Germinal center (tissue), 1 donor: ENCODE measurements around the gene ITPR2.
"Not testable (repeated sequence)": the region's sequence is repeated elsewhere in the genome, so short reads cannot be mapped to it uniquely, and the experiment has no call there.

Experiments used
- DNase-seq: peaks from one replicate; pipeline ENCODE4 v3.0.0; 2012; ENCODE audit warnings: mixed read lengths, low spot score

ITPR2 gene

DNA sequence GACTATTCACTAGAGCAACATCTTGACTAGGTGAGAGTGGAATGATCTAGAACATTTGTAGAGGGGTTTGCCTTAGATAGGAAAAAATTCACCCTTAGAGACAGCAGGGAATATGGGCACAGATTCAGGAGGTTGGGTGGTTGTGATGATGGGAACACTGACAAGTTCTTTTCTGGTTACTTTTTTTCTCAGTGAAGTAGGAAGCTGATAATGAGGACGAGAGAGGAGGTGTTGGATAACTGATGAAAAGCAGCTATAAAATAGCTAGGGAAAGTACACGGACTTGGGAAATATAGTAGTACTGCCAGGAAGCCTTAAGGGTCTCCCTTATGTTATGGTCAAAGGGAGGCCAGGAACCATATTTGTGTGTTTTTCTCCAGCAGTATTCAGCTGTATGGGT, 387.1 kb downstream of the ITPR2 start:
- DNase-seq = no peak

- DNase-seq = no peak
Observed at GRCh38 chr12:26443309-26443708, 389.7 kb downstream of the ITPR2 start.

DNA sequence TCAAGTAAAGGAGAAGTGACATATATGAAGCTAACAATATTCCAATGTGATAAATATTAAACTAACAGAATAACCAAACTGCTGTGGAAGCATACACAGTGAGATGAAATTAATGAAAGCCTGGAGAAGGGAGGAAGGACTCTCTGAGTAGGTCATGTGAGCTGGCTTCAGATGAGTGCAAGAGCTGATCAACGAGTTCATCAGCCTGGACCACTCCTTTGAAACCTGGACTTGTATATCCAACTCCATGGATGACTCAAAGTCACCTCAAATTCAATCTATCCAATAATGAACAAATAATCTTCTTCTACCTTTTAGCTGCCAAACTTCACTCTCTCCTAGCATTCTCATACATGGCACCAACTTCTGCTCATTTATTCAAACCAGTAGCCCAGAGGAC, 391.6 kb downstream of the ITPR2 start:
- DNase-seq = no peak

DNA sequence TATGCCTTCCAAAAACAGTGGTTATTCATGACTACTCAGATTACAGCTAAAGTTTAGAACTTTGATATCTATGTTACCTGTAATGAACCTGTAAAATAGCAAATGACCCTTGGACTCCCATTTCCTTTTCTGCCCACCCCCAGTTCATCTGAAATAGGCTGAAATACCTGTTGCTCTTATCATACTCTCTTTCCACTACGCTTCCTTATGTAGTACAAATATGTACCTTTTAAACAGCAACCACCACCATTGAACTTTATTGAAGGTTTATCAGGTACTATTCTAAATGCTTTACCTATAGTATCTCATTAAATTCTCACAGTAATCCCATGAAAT, 398.0 kb downstream of the ITPR2 start:
- DNase-seq = no peak

- DNase-seq = peak; percentile 61
Observed at GRCh38 chr12:26434299-26435068, 398.5 kb downstream of the ITPR2 start.

GRCh38 chr12:26433701-26434100, 399.3 kb downstream of the ITPR2 start:
- DNase-seq = not testable (repeated sequence)

DNA sequence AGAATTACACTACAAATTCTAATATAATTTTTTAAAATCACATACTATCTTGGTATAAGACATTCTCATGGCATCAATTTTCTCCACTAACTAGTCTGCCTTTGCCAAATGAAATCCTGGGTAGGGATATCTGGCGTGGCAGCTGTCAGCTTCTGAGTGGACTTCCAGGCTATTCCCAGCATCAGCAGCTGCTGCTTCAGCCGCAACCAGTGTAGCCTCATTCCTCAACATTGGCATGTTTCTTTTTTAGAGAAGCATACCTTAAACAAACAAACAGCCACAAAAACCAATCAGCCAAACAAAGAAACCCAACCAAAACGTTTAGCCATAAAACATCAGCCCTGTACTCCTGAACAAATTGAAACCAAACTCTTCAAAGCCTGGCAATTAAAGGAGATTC, 401.8 kb downstream of the ITPR2 start:
- DNase-seq = no peak

- not testable (repeated sequence) for DNase-seq
Observed at GRCh38 chr12:26430596-26430995, 402.4 kb downstream of the ITPR2 start.

GRCh38 chr12:26429070-26429691, 403.8 kb downstream of the ITPR2 start:
- DNase-seq = no peak

- no peak for DNase-seq
Observed at GRCh38 chr12:26428420-26428819, 404.6 kb downstream of the ITPR2 start.

GRCh38 chr12:26426652-26427051, 406.3 kb downstream of the ITPR2 start:
- DNase-seq = no peak

DNA sequence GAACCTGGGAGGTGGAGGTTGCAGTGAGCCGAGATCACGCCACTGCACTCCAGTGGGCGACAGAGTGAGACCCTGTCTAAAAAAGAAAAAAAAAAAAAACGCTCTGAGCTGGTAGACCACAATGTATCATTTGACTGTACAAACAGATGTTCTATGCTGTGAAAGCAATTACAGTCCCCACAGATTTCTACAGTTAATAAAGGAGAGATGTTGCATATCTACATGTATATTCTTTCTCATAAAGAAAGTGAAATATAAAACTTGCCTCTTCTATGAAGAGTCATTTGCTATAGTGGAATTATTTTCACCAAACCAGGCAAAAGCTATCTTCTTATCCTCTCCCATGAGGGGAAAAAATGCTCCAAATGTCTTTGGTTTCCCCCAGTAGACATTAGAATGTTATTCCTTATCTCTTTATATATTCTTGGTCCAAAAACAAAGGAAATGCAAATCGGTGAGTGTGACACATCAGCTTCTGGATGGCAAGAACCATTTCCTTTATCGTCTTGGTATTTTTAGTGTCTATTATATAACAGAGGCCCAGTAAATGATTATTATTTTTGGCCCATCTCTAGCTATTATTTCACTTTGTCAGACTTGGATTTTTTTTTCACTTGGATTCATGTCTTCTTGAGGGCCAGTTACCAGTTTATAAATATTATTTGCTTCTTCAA, 407.3 kb downstream of the ITPR2 start:
- DNase-seq = no peak

DNA sequence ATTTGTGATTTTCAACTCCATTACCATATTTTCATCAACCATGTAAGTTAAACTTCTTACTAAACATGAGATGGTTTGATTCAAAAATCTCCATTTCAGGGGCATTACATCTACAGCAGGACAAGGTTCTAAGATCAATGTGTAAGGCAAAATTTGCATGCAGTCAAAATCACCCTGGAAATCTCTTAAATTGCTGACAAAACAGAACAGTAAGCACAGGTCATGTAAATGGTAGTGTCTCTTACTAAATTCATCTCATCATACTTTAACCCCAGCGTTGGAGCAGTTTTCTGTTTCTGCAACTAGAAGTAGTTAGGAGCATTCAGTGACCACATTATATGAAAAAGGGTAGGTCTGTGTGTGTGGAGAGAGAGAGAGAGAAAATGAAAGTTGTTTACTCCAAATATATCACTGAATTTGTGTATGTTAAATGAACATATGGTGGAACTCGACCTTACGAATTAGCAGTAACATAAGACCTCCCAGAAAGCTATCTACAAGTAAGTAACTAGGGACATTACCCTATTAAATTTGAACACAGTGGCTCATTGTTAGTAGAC, 410.1 kb downstream of the ITPR2 start:
- no peak for DNase-seq

- DNase-seq = no peak
Observed at GRCh38 chr12:26416550-26416949, 416.4 kb downstream of the ITPR2 start.

DNA sequence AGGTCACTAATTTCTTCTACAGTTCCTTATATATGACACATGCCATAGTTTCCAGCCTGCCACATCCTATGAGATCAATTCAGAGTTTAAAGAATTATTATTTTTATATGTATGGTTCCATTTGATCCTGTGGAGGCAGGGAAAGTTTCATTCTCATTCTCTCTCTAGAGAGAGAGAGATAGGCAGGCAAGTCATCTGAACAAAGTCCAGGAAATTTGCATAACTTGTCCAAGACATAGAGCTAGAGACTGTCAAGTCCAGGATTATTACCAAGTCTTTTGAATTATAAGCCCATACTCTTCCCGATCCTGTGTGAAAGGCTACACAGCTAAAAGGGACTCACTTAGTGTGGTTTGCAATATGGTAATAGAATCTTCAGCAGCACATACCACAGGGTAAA, 422.3 kb downstream of the ITPR2 start:
- DNase-seq = no peak

DNA sequence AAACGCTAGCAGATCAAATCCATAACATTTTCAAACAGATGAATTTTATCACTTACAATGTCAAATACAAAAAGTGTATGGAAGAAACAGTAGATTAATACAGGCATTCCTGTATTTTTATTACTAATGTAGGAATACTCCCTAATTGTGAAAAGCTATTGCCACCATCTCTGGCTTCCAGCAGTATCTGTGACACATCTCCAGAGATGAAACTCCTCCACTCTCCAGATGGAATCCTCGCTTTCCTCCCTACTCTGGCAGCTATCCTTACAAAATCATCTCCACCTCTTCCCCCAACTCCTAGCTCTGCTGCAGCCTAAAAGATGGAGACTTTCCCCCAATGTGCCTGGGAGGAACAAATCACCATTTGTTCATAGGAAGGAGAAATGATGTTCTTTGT, 426.2 kb downstream of the ITPR2 start:
- DNase-seq = no peak

DNA sequence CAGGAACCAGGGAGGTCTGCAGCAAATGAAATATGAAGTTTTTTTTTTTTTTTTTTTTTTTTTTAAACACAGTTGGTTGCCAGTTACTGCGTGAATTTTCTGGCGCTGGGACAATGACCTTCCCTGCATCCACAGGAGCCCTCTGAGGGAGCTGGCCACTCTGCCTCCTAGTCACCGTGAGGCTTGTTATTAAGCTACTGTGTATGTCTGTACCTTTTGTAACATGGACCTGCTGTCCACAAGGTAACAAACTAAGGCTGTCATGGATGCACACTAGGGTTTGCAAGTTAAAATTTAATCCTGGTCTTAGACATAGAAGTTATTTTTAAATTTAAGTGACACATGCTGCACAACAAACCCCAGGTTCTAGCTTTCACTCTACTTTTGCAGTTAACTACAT, 426.6 kb downstream of the ITPR2 start:
- no peak for DNase-seq

GRCh38 chr12:26403601-26404000, 429.4 kb downstream of the ITPR2 start:
- DNase-seq = no peak

DNA sequence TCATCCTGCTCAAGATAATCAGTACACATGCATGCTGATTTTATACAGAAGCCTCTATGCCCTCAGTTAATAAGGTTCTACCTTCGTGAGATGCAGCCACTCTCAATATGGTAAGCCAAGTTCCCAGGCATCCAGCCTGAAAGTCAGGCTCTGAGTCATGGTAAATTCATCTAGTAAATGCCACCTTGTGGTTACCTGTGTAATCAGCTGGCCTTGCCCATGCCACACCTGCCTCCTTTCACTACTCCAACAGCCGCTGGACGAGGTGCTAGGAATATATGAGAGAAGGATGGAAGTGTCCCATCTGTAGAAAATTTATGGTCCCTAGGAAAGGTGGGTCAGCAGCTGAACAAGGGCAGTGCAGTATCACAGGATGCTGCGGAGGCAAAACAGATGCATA, 430.3 kb downstream of the ITPR2 start:
- DNase-seq = peak; percentile 8

DNA sequence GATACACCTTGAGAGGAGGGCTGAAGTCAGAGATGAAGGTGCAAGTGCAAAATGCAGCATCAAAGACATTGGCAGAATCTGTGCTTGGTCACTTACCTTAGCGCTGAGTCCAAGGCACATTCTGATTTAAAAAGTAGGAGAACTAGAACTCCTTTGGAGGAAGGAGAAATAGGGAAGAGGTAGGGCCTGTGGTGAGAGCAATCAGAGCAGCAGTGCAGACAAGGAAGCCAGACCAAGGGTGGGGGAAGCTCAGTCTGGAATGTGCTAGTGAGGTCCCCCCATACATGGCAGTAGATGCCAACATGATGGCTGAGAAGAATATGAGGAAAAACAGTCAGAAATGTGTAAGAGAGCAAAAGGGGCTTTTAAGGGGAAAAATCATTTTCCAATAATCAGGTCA, 431.1 kb downstream of the ITPR2 start:
- no peak for DNase-seq

- no peak for DNase-seq
Observed at GRCh38 chr12:26400627-26401026, 432.4 kb downstream of the ITPR2 start.

DNA sequence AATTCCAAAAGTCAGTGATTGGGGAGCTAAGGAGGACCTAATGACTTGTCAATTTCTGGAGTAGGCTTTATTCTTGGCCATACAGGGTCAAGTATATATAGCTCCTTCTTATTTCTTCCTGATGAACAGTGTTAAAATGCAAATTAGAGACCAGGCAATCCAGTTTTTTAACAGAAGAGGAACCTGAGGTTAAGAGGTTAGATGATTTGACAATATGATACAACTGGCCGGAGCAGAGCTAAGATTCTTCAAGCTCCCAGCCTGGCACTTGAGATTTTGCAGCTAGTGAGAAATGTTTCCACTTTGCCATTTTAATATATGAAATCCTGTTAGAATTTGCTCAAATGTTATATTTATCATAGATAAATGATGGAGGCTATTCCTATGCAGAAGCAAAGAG, 433.6 kb downstream of the ITPR2 start:
- DNase-seq = no peak

- DNase-seq = no peak
Observed at GRCh38 chr12:26396402-26396801, 436.6 kb downstream of the ITPR2 start.
